Myocyte (in vitro differentiated cells): ENCODE results near the gene KLK5. TPM values are rescaled to one million over a fixed set of nuclear protein-coding genes. Genes with fewer than 3 reads are reported as not detected.

Experiments
- total RNA-seq: library from RNA; depleted of rRNA; stranded (reverse); fragments of >200 nt; gene quantifications from 2 replicates; pipeline ENCODE4 v1.2.3, GENCODE V29; 2014

Gene KLK5
- total RNA-seq, 1 donor from 2014 or later: not detected

Other genes with a start within 250 kb of the KLK5 start
- 32.3 and 38.1 TPM in 2 replicates for gene SHANK1, start 233.2 kb downstream of the KLK5 start, total RNA-seq
- gene CLEC11A, start 229.7 kb downstream of the KLK5 start, total RNA-seq: 35.5 and 39.1 TPM in 2 replicates
- not detected in 2 replicates for gene GPR32, start 182.6 kb downstream of the KLK5 start, total RNA-seq
- gene ACP4, start 162.6 kb downstream of the KLK5 start, total RNA-seq: not detected in 2 replicates
- gene KLK1, start 129.3 kb downstream of the KLK5 start, total RNA-seq: not detected in 2 replicates
- gene KLK15, start 119.5 kb downstream of the KLK5 start, total RNA-seq: not detected in 2 replicates
- gene KLK3, start 98.1 kb downstream of the KLK5 start, total RNA-seq: not detected in 2 replicates
- not detected in 2 replicates for gene KLK2, start 79.6 kb downstream of the KLK5 start, total RNA-seq
- not detected in 2 replicates for gene KLK4, start 41.6 kb downstream of the KLK5 start, total RNA-seq
- not detected in 2 replicates for gene KLK6, start 16.6 kb upstream of the KLK5 start, total RNA-seq
- gene KLK7, start 30.9 kb upstream of the KLK5 start, total RNA-seq: not detected in 2 replicates
- gene KLK8, start 48.6 kb upstream of the KLK5 start, total RNA-seq: not detected in 2 replicates
- gene KLK10, start 66.7 kb upstream of the KLK5 start, total RNA-seq: not detected in 2 replicates
- not detected in 2 replicates for gene KLK11, start 73.6 kb upstream of the KLK5 start, total RNA-seq
- gene KLK12, start 82.0 kb upstream of the KLK5 start, total RNA-seq: not detected in 2 replicates
- not detected in 2 replicates for gene KLK13, start 112.1 kb upstream of the KLK5 start, total RNA-seq
- gene KLK14, start 129.8 kb upstream of the KLK5 start, total RNA-seq: not detected in 2 replicates
- gene CTU1, start 155.4 kb upstream of the KLK5 start, total RNA-seq: 16.2 and 17.8 TPM in 2 replicates
- not detected in 2 replicates for gene SIGLEC9, start 171.9 kb upstream of the KLK5 start, total RNA-seq
- not detected in 2 replicates for gene SIGLEC7, start 189.3 kb upstream of the KLK5 start, total RNA-seq